Measurements from ENCODE around the gene UBXN10.

- TF ChIP-seq CTCF (conservative IDR thresholded peaks at IDR 0.05) (no peak), ZFX (IDR thresholded peaks at IDR 0.05) (no peak)
These were observed 11.5 kb downstream of the UBXN10 start for GRCh38 chr1:20197329-20197791.
